HG03460 (cell line): ENCODE results near the gene MMP7.
"Not testable (repeated sequence)": the region's sequence is repeated elsewhere in the genome, so short reads cannot be mapped to it uniquely, and the experiment has no call there.

Source experiments
- ATAC-seq: cut with Tn5 transposase; IDR thresholded peaks from one replicate; pipeline ENCODE4 v1.9.1; 2021; ENCODE audit not compliant: unreplicated experiment

Gene MMP7

GRCh38 chr11:102539567-102539966 lies 9.0 kb upstream of the MMP7 start:
- ATAC-seq: no peak

- ATAC-seq: no peak
Measured at GRCh38 chr11:102538932-102539331, 8.4 kb upstream of the MMP7 start.

- no peak for ATAC-seq
Measured at GRCh38 chr11:102534261-102534872, 3.8 kb upstream of the MMP7 start.

GRCh38 chr11:102528618-102529017 lies 1.9 kb downstream of the MMP7 start:
- no peak for ATAC-seq

GRCh38 chr11:102527684-102528083 lies 2.9 kb downstream of the MMP7 start:
- no peak for ATAC-seq

GRCh38 chr11:102527041-102527440 lies 3.5 kb downstream of the MMP7 start:
- no peak for ATAC-seq

GRCh38 chr11:102523887-102524286 lies 6.7 kb downstream of the MMP7 start:
- ATAC-seq: no peak

- no peak for ATAC-seq
Measured at GRCh38 chr11:102523189-102523570, 7.4 kb downstream of the MMP7 start.

- no peak for ATAC-seq
Measured at GRCh38 chr11:102522312-102523188, 8.0 kb downstream of the MMP7 start.

- no peak for ATAC-seq
Measured at GRCh38 chr11:102521121-102521520, 9.4 kb downstream of the MMP7 start.

- ATAC-seq: no peak
Measured at GRCh38 chr11:102520514-102520913, 10.0 kb downstream of the MMP7 start.

- no peak for ATAC-seq
Measured at GRCh38 chr11:102518296-102519094, 12.1 kb downstream of the MMP7 start.

- ATAC-seq: no peak
Measured at GRCh38 chr11:102517670-102518069, 12.9 kb downstream of the MMP7 start.

GRCh38 chr11:102516179-102516578 lies 14.4 kb downstream of the MMP7 start:
- no peak for ATAC-seq

GRCh38 chr11:102513869-102514268 lies 16.7 kb downstream of the MMP7 start:
- no peak for ATAC-seq

GRCh38 chr11:102510439-102511135 lies 20.0 kb downstream of the MMP7 start:
- no peak for ATAC-seq

- ATAC-seq: not testable (repeated sequence)
Measured at GRCh38 chr11:102502831-102503230, 27.7 kb downstream of the MMP7 start.

GRCh38 chr11:102500829-102501228 lies 29.7 kb downstream of the MMP7 start:
- no peak for ATAC-seq

GRCh38 chr11:102499931-102500330 lies 30.6 kb downstream of the MMP7 start:
- ATAC-seq: no peak

GRCh38 chr11:102499151-102499550 lies 31.4 kb downstream of the MMP7 start:
- no peak for ATAC-seq

- ATAC-seq: no peak
Measured at GRCh38 chr11:102497061-102497460, 33.5 kb downstream of the MMP7 start.
